CD8-positive, alpha-beta memory T cell (primary cell): ENCODE results near the gene CACNB4. TPM values are rescaled to one million over a fixed set of nuclear protein-coding genes. Genes with fewer than 3 reads are reported as not detected.
A peak's percentile ranks its signal among the peaks of the same experiment; 100 is the strongest.

Source experiments
- CTCF ChIA-PET: fragments of 350-600 bp; sonication (Branson Sonifier 250); formaldehyde crosslinking; loops from one replicate; lab custom pipeline; 2021; ENCODE audit warnings: antibody characterized with exemption; lab: Charles Lee
- POLR2A ChIA-PET: fragments of 350-600 bp; sonication (Branson Sonifier 250); formaldehyde crosslinking; loops from one replicate; lab custom pipeline; 2021; ENCODE audit warnings: antibody characterized with exemption; lab: Charles Lee
- DNase-seq, 5 donors: peaks; one replicate each; pipeline versions ENCODE4 v3.0.0 to v3.0.0-alpha.2; 2020 to 2022; ENCODE audit warnings: mixed read lengths in 1 of 5
- H3K27ac ChIP-seq: one replicate; pipeline ENCODE4 v1.7.0; 2013; ENCODE audit warnings: low read depth, mild to moderate bottlenecking, low read length, moderate library complexity
- H3K27me3 ChIP-seq: 2 replicates; pipeline ENCODE4 v1.7.0; 2013; ENCODE audit warnings: low read length, mild to moderate bottlenecking; ENCODE audit not compliant: insufficient read depth, poor library complexity, severe bottlenecking
- H3K36me3 ChIP-seq: 2 replicates; pipeline ENCODE4 v1.7.0; 2013; ENCODE audit warnings: mild to moderate bottlenecking, low read length, moderate library complexity; ENCODE audit not compliant: insufficient read depth
- H3K4me1 ChIP-seq: 2 replicates; pipeline ENCODE4 v1.7.0; 2013; ENCODE audit warnings: mild to moderate bottlenecking, low read length, moderate library complexity; ENCODE audit not compliant: insufficient read depth
- H3K4me3 ChIP-seq: 2 replicates; pipeline ENCODE4 v1.7.0; 2013; ENCODE audit warnings: mild to moderate bottlenecking, low read length
- H3K9me3 ChIP-seq: 2 replicates; pipeline ENCODE4 v1.7.0; 2013; ENCODE audit warnings: mild to moderate bottlenecking, low read length
- H3K27ac Mint-ChIP-seq, 8 donors: one replicate each; pipeline ENCODE4 v1.8.0; 2020 to 2021; ENCODE audit warnings: mixed read lengths in 8 of 8, mild to moderate bottlenecking in 6 of 8, inconsistent platforms in 3 of 8, moderate library complexity in 3 of 8
- H3K27me3 Mint-ChIP-seq, 2 donors: one replicate each; pipeline ENCODE4 v1.8.0; 2020 to 2021; ENCODE audit warnings: mixed read lengths in 2 of 2, mild to moderate bottlenecking in 1 of 2, moderate library complexity in 1 of 2
- H3K36me3 Mint-ChIP-seq, 3 donors: one replicate each; pipeline ENCODE4 v1.8.0; 2020 to 2021; ENCODE audit warnings: mixed read lengths in 3 of 3, inconsistent platforms in 1 of 3, mild to moderate bottlenecking in 1 of 3
- H3K4me1 Mint-ChIP-seq, 3 donors: one replicate each; pipeline ENCODE4 v1.8.0; 2020 to 2021; ENCODE audit warnings: mixed read lengths in 3 of 3, inconsistent platforms in 1 of 3, mild to moderate bottlenecking in 1 of 3
- H3K4me3 Mint-ChIP-seq, 7 donors: one replicate each; pipeline ENCODE4 v1.8.0; 2020 to 2021; ENCODE audit warnings: mixed read lengths in 7 of 7, mild to moderate bottlenecking in 6 of 7, moderate library complexity in 4 of 7, inconsistent platforms in 2 of 7
- H3K9me3 Mint-ChIP-seq, 5 donors: one replicate each; pipeline ENCODE4 v1.8.0; 2020 to 2022; ENCODE audit warnings: mixed read lengths in 5 of 5, mild to moderate bottlenecking in 3 of 5, moderate library complexity in 2 of 5, inconsistent platforms in 1 of 5
- polyA plus RNA-seq: library from polyadenylated mRNA; unstranded; fragments of 300-500 nt; fragmentation: Illumina TruSeq; gene quantifications from one replicate; pipeline ENCODE4 v1.2.3, GENCODE V29; 2021
- total RNA-seq, 2 experiments: library from RNA; stranded (reverse); gene quantifications; one replicate each; pipeline ENCODE4 v1.2.3, GENCODE V29; 2021

The CACNB4 gene
- total and polyA plus RNA-seq, 3 experiments from 2014 or later: 0.18 to 0.20 TPM; not detected in 1

DNA sequence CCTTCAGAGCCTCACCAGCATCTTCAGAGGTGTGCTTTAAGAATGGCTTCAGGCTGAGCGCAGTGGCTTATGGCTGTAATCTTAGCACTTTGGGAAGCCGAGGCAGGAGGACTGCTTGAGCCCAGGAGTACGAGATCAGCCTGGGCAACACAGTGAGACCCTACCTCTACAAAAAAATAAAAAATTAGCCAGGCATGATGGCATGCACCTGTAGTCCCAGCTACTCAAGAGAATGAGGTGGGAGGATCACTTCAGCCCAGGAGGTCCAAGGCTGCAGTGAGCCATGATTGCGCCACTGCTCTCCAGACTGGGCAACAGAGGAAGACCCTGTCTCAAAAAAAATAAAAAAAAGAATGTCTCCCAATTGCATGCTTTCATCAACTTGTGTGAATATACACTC, 137.3 kb downstream of the CACNB4 start:
- Mint-ChIP-seq H3K4me3 (no peak overlapping the region), H3K36me3 (no peaks in the 10 kb centered on the region), H3K27me3 (peaks cover 3 to 7% of the 10 kb centered on the region in 2 donors), H3K4me1 (no peaks in the 10 kb centered on the region), H3K27ac (no peak overlapping the region), H3K9me3 (no peaks in the 10 kb centered on the region)
- ChIA-PET POLR2A (no interaction called here), CTCF (no interaction called here)
- Histone ChIP-seq H3K27me3 (no peaks in the 10 kb centered on the region), H3K27ac (no peak overlapping the region), H3K9me3 (no peaks in the 10 kb centered on the region), H3K4me3 (no peak overlapping the region), H3K36me3 (no peaks in the 10 kb centered on the region), H3K4me1 (no peaks in the 10 kb centered on the region)
- no peak for DNase-seq

DNA sequence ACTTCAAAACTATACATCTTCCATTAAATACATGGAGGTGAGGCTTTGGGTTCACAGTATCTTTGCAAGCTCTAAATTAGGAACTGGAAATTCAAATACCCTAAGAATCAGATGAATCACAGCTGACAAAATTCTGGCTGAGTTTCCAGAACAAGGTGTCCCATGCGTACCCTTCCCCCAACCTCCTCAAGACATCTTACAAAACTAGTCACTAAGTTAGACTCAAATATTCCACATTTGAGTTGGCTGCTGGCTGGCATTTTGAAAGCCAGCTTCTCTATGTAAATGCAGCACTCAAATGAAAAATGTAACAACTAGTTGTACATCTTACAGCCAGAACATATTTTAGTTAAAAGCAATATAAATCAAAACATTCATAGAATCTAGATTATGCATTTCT, 139.6 kb downstream of the CACNB4 start:
- ChIA-PET CTCF (no interaction called here), POLR2A (no interaction called here)
- H3K27me3 Mint-ChIP-seq: peaks cover 6 to 11% of the 10 kb centered on the region in 2 donors
- no peak overlapping the region for H3K4me3 ChIP-seq
- H3K4me1 ChIP-seq: no peaks in the 10 kb centered on the region
- H3K36me3 ChIP-seq: no peaks in the 10 kb centered on the region
- no peaks in the 10 kb centered on the region for H3K9me3 Mint-ChIP-seq
- H3K27ac ChIP-seq: no peak overlapping the region
- H3K4me1 Mint-ChIP-seq: no peaks in the 10 kb centered on the region
- no peaks in the 10 kb centered on the region for H3K9me3 ChIP-seq
- H3K27ac Mint-ChIP-seq: no peak overlapping the region
- H3K4me3 Mint-ChIP-seq: no peak overlapping the region
- H3K36me3 Mint-ChIP-seq: no peaks in the 10 kb centered on the region
- DNase-seq: no peak
- no peaks in the 10 kb centered on the region for H3K27me3 ChIP-seq

DNA sequence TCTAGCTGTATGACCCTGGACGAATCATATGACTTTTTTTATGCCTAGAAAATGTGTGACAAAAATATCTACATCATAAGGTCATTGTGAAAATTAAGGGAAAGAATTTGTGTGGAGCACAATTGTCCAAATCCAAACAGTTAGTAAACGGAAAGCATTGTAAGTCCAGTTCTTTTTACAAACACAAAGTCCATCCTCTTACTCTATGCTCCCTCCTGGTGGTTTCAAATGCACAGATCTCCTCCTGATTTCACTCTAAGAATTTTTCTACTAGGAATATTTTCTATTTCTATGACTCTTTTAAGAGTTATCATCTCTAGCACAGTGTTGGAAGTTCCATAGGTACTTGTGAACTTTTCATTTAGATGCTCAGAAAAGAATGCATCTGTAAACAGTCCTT, 145.4 kb downstream of the CACNB4 start:
- Mint-ChIP-seq H3K4me1 (no peaks in the 10 kb centered on the region), H3K27ac (no peak overlapping the region), H3K4me3 (no peak overlapping the region), H3K9me3 (peaks cover 0 to 4% (median 0%) of the 10 kb centered on the region in 5 donors), H3K27me3 (peaks cover 4 to 16% of the 10 kb centered on the region in 2 donors), H3K36me3 (peaks cover 0 to 4% (median 0%) of the 10 kb centered on the region in 3 donors)
- ChIA-PET POLR2A (no interaction called here), CTCF (no interaction called here)
- Histone ChIP-seq H3K4me1 (no peaks in the 10 kb centered on the region), H3K27me3 (no peaks in the 10 kb centered on the region), H3K36me3 (no peaks in the 10 kb centered on the region), H3K27ac (no peak overlapping the region), H3K4me3 (no peak overlapping the region), H3K9me3 (no peaks in the 10 kb centered on the region)
- no peak for DNase-seq

DNA sequence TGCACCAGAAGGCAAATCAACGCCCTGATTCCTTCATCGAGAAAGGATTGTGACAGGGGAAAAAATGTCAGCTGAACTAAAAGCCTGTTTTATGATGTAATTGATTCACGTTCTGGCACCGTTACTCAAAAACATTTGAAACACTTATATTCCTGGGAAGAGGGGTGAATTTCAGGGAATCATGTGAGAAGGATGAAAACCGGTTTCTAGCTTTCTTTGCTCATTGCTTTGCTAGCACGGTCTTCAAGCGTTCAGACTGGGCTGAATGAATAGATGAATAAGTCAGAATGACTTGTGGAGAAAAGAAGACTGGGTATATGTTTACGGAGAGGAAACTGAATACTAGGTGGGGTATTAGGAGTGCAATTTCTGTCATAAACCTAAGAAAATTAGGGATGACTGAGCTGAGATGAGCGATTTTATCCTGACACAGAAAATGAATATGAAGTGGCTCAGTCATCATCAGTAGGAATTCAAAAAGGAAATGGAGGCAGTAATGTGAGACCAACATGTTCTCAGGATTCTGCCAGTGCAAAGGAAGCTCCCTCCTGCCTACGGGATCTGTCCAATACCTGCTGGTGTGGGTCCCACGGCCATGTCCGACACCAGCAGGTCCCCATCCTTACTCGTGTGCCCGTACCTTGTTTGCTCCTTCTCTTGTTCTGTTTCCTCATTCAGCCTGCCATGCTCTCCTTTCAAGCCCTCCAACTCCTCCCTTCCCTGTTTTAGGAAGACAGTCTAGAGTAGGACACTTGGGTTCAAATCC, 146.0 kb downstream of the CACNB4 start:
- peak overlapping the region in 1 of 8 donors; percentile 36 for H3K27ac Mint-ChIP-seq
- CTCF ChIA-PET: no interaction called here
- no peaks in the 10 kb centered on the region for H3K27me3 ChIP-seq

DNA sequence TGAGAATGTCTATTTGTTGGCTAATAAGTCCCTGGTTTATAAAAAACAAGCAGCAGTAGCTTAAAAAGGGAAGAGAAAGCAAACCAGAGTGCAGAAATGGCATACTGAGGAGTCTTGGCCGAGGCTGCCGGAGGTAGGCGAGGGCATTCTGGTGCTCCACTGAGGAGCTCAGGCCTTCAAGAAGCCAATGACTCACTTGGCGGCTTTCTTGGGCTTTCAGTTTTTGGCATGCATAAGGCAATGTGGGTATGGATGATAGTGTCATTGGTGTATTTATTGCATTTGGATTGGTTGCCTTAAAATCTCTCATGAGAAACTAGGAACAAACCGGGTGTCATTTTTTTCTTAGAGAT, 151.1 kb downstream of the CACNB4 start:
- peaks cover 4 to 10% (median 5%) of the 10 kb centered on the region in 5 donors for H3K9me3 Mint-ChIP-seq
- CTCF ChIA-PET: no interaction called here

More for the DNA sequence above, 146.0 kb downstream of the CACNB4 start:
- POLR2A ChIA-PET: no interaction called here
- Mint-ChIP-seq H3K36me3 (peaks cover 0 to 4% (median 0%) of the 10 kb centered on the region in 3 donors), H3K27me3 (peaks cover 4 to 18% of the 10 kb centered on the region in 2 donors), H3K4me1 (peaks cover 0 to under 1% (median 0%) of the 10 kb centered on the region in 3 donors), H3K9me3 (peaks cover 0 to 4% (median 0%) of the 10 kb centered on the region in 5 donors), H3K4me3 (no peak overlapping the region)
- no peak for DNase-seq
- no peaks in the 10 kb centered on the region for H3K36me3 ChIP-seq
- no peak overlapping the region for H3K4me3 ChIP-seq
- no peaks in the 10 kb centered on the region for H3K4me1 ChIP-seq
- no peak overlapping the region for H3K27ac ChIP-seq
- no peaks in the 10 kb centered on the region for H3K9me3 ChIP-seq

DNA sequence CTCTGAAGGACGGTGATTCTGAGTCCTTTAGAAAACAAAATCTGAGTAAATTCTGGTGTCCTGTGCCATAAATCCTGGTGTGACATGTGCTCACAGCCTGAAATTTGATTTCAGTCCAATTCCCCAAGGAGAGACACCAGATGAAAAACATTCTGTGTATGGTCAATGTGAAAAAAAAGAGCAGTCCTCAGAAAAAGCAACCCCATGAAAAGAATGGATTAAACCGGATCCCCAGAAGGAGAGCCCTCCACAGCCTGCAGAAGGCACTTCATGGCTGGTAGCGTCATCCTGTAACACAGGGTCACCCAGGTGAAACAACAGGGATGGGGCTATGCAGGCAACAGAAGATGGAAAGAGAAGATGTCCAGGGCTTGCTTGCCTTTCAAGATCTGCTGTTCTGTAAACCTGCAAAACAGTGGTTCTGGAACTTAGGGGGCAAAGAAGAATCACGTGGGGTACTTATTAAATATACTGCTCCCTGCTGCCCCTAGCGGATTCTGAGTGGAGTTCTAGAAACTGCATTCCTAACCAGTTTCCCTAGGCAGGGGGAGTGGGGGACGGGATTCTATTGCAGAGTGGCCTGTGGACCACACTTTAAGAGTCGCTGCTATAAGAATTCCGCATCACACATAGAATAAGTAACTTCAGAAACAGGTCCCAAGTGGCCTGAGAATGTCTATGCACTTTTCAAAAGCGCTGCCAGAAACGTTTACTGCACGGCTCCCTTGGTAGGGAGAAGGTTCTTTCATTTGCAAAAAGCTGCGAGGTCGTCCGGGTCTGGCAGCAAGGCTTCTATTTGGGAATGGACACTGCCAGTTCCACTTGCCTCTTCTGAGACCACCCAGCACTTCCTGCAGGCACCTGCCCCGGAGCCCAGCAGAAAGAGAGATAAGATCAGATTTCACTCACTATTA, 151.7 kb downstream of the CACNB4 start:
- no peaks in the 10 kb centered on the region for H3K4me1 ChIP-seq
- Mint-ChIP-seq H3K36me3 (peaks cover 0 to 10% (median 0%) of the 10 kb centered on the region in 3 donors), H3K4me3 (peak overlapping the region in 2 of 7 donors; percentile 24 to 58), H3K4me1 (peaks cover 0 to 11% (median 4%) of the 10 kb centered on the region in 3 donors), H3K27ac (no peak overlapping the region), H3K9me3 (peaks cover 7 to 16% (median 10%) of the 10 kb centered on the region in 5 donors), H3K27me3 (peaks cover 5 to 24% of the 10 kb centered on the region in 2 donors)
- no peaks in the 10 kb centered on the region for H3K36me3 ChIP-seq
- H3K4me3 ChIP-seq: no peak overlapping the region
- DNase-seq: peak in 1 of 5 donors; percentile 17
- no peaks in the 10 kb centered on the region for H3K27me3 ChIP-seq
- CTCF ChIA-PET: no interaction called here
- no peak overlapping the region for H3K27ac ChIP-seq
- POLR2A ChIA-PET: no interaction called here
- no peaks in the 10 kb centered on the region for H3K9me3 ChIP-seq

More for the DNA sequence above, 151.1 kb downstream of the CACNB4 start:
- Histone ChIP-seq H3K27ac (no peak overlapping the region), H3K9me3 (no peaks in the 10 kb centered on the region), H3K4me1 (no peaks in the 10 kb centered on the region), H3K27me3 (no peaks in the 10 kb centered on the region), H3K36me3 (no peaks in the 10 kb centered on the region), H3K4me3 (no peak overlapping the region)
- H3K4me1 Mint-ChIP-seq: peaks cover 0 to 11% (median 4%) of the 10 kb centered on the region in 3 donors
- peaks cover 5 to 24% of the 10 kb centered on the region in 2 donors for H3K27me3 Mint-ChIP-seq
- H3K36me3 Mint-ChIP-seq: peaks cover 0 to 8% (median 0%) of the 10 kb centered on the region in 3 donors
- POLR2A ChIA-PET: no interaction called here
- no peak for DNase-seq
- H3K27ac Mint-ChIP-seq: no peak overlapping the region
- no peak overlapping the region for H3K4me3 Mint-ChIP-seq

DNA sequence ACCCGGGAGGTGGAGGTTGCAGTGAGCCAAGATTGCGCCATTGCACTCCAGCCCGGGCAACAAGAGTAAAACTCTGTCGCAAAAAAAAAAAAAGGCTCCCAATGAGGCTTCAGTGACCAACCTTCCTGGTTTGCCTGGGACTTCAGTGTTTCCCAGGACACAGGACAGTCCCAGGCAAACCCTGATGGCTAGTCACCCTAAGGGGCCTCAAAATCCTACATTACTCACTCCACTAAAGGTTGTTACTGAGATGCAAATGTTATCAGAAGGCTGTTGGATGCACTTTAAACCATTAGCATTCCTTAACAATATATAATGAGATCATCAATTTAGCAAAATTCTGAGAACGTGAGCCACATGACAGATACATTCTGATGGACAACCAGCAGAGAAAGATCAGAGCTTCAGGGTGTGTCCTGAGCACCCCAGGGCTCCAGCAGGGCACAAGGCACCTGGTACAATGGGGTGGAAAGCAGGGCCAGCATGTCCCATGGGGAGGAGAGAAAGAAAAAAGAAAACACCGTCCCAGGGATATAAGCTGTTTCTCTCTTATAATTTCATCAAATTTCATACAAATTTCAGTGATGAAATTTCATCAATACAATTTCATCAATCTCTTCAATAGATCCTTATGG, 152.5 kb downstream of the CACNB4 start:
- H3K4me1 Mint-ChIP-seq: peaks cover 0 to 11% (median 4%) of the 10 kb centered on the region in 3 donors
- ChIA-PET CTCF (no interaction called here), POLR2A (no interaction called here)
- no peaks in the 10 kb centered on the region for H3K9me3 ChIP-seq
- H3K4me3 ChIP-seq: no peak overlapping the region
- no peak overlapping the region for H3K27ac ChIP-seq
- DNase-seq: no peak
- peaks cover 7 to 23% (median 14%) of the 10 kb centered on the region in 5 donors for H3K9me3 Mint-ChIP-seq
- H3K36me3 ChIP-seq: no peaks in the 10 kb centered on the region
- peaks cover 0 to 10% (median 0%) of the 10 kb centered on the region in 3 donors for H3K36me3 Mint-ChIP-seq
- no peaks in the 10 kb centered on the region for H3K27me3 ChIP-seq
- no peak overlapping the region for H3K4me3 Mint-ChIP-seq
- no peaks in the 10 kb centered on the region for H3K4me1 ChIP-seq
- H3K27ac Mint-ChIP-seq: no peak overlapping the region
- peaks cover 5 to 24% of the 10 kb centered on the region in 2 donors for H3K27me3 Mint-ChIP-seq
